COR-L47 (cell line): ENCODE measurements around the gene INSC.

ENCODE experiments used
- DNase-seq: peaks from one replicate; lab custom pipeline; 2025; lab: John Stamatoyannopoulos, UW

Gene INSC

DNA sequence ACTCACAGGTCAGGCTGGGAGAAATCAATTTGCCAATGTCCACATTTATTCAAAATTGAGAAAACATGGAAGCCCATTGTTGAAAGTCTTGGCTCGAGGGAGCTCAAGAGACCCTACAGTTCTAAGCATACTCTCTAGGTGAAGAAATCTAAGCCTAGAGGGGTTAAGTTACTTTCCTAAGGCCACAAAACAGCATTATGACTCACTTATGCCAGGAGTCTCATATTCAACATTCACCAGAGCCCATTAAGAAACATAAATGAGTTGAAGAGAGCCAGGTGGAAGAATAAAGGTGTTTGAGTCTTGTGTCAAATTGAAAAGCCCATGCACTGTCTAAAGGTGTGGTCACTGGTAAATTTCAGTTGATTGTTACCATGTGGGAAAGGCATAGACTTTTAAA lies 108.1 kb downstream of the INSC start:
- no peak for DNase-seq

DNA sequence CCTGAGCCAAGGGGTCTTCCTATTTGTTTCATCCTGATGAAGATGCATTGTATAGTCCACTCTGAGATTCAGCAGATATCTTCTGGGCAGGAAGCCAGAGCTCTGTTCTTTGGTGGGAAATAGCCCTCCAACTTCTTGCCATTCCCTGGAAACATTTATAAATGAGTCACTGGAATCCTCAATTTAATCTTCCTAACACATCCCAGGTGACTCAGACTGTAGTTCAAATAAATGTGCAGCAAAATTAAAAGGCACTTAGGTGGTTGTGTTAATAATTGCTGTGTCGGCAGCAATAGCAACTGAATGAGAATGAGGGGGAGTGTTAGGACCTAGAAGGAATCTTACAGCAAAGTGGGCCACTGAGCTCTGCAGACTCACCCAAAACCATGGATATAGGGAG lies 108.6 kb downstream of the INSC start:
- DNase-seq, result no peak

DNA sequence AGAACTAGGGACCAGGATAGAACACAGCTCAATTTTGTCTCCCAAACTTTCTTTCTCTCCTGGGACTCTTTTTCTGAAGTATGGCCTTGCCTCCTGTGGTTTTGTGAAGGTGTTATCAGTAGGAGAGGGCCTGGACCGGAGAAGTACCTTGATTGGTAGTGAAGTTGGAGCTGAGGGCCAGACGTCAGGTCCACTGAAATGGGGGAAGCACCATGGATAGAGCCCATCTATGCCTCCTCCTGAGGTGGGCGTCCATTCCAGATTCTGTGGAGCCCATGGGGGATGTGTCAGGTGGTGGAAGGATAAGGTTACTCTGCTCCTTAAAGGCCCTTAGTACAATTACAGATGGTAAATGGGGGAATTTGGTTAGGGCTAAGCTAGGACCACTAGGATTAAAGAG lies 109.7 kb downstream of the INSC start:
- no peak for DNase-seq

DNA sequence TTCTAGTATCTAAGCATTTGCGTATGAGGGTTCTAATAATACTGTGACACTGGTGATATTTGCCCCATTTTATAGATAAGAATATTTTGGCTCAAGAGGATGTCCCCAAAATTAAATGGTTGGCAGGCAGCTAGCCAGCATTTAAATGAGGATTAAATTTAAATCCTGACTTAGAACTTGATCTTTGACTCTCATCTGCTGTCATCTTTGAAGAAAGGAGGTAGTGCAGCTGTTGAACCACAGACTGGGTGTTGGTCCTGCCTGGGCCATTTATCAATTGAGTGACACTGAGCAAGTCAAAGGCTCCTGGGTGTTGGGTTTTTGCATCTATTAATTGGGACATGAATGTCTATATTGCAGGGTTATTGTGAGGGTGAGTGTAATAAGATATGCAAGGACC lies 112.3 kb downstream of the INSC start:
- DNase-seq, result no peak

DNA sequence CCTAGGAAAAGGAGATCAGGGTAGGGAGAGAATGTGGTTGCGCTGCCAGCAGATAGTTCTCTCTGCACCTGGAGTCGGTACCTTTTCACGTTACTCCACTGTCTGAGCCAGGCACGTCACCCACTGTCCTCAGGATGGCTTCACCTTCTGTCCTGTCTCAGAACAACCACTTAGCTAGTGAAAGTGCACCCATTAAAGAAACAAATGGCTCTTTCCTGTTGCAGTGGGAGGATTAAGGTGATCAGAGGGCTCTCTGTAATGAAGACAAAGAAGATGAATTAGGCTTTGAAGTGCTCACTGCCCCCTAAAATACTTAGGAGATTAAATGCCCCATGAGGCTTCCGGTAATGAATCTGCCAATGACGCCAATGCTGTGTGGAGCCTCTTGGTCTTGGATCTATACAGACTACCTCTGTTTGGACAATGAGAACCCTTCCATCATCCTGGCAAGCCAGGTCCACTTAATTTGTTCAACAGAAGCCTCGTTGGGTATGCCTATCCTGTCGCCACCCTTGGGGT lies 113.7 kb downstream of the INSC start:
- DNase-seq, result no peak

DNA sequence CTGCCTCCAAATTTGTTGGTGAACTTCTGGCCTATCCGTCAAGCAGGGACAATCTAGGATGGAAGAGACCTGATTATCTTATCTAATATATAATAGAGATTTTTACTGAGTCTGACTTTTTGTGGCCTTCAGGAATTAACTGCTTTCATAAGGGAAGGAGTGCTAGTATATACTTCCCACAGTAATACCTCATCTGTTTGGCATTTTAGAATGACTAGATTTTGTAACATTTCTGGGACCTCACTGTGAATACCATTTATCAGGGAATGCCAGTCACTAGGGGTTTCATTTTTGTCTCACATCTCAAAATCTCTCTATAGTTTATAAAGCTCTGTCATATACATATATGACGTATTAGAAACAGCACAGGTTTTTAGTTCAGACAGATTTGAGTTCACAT lies 114.3 kb downstream of the INSC start:
- no peak for DNase-seq

DNA sequence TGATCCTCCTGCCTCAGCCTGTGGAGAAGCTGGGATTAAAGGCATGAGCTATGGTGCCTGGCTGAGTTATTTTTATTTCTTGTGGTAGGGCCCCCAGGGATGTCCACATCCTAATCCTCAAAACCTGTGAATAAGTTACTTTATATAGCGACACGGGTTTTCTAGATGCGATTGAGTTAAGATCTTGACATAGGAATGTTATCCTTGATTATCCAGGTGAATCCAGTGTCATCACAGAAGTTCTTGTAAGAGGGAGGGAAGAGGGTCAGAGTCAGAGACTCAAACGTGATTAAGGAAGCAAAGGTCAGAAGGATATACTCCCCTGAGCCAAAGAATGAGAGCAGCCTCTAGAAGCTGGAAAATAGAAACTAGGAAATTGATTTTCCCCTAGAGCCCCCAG lies 117.8 kb downstream of the INSC start:
- no peak for DNase-seq

DNA sequence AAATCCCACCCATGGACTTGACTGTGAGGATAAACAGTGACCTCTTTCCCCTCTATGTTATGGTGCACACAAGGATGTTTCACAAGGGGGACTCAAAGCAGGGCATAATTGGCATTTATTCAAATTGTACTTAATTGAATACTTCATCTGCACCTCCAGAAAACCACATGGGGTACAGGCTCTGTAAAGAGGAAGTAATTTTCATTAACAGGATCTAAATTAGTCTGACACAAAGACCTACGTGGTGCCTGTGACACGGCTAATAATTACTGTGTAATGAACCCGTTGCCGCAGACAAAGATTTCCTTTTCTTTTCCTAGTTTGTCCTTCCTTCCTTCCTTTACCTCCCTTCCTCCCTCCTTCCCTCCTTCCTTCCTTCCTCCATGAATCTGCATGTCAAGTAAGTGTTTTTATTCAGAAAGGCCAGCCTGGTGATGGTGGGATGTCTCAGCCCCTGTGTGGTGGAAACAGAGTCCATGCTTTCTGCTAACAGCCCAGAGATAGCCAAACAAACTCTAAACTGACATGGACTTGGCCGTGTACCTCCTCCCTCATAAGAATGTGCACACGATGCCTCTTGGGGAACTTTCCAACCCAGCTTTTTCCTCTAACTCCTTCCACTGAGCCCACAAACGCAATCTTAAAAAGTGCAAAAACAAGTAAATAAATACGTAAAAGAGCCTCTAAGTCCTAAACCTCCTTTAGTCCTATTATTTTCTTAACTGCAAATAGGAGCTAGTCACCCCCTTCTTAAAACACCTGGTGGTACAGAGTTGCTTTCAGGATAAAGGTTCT lies 118.8 kb downstream of the INSC start:
- DNase-seq, result peak; percentile 86

DNA sequence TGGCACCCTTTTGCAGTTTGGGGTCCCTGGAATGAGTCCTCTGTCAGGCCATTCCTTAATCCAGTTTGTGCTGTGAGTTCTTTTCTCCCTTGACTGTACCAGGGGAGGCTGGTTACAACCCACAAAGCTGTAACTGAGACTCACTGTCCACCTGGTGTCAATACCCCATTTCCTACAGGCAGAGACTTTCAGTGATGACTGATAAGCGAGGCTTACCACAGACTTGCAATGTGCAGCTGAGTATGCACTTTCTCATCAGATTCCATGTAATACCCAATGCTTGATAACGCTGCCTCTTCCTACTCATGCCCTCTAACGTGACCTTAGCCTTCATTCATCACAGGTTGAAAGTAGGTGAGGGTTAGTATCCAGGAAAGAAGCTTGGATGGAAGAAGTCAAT lies 120.1 kb downstream of the INSC start:
- DNase-seq, result no peak

DNA sequence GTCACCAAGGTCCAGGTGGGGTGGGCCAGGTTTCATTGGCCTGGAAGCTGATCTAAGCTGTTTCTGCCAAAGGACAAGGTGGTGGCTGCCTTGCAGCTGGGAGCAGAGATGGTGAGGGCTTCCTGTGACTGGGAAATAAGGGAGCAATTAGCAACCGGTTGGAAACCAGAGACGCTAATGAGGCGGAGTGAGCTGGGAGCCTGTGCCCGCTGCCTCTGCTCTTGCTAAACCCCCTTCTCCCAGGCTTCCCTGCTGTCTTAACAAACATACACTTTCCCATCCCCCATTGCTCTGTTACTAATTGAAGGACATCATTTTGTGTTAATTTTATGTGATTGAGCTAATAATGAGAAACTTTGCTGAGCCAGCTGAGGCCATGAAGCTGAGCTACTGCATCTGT lies 121.8 kb downstream of the INSC start:
- peak; percentile 68 for DNase-seq

DNA sequence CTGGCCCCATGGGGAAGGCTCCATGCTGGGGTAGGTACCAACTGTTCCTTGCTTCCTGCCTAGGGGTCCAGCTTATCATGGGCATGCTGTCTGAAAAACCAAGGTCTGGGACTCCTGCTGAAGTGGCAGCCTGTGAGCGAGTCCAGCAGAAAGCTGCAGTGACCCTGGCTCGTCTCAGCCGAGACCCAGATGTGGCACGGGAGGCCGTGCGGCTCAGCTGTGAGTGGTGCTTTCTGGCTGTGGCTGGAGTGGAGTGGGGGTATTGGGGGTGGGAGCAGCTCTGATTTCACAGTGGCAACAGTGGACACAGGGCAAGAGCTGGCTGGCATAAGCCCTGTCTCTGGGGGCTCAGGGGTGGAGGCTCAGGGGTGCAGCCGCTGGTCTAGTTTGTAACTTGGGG lies 124.1 kb downstream of the INSC start:
- DNase-seq, result no peak

DNA sequence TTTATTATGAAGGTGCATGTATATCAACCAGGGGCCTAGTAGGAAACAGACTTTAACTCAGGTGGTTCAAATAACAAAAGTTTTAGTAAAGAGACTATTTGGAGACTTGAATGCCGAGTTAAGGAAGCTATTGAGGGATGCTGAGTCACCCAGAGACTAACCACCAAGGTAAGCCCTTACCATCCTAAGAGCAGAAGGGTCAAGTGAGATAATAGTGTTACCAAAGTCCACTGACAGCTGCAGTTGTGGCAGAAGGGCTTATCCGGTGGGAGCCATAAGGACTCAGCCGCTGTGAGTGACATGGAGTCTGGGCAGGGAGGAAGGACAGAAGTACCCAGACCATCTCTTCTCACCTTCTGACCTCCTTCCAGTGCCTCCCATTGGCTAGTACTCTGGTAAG lies 134.0 kb downstream of the INSC start:
- no peak for DNase-seq

DNA sequence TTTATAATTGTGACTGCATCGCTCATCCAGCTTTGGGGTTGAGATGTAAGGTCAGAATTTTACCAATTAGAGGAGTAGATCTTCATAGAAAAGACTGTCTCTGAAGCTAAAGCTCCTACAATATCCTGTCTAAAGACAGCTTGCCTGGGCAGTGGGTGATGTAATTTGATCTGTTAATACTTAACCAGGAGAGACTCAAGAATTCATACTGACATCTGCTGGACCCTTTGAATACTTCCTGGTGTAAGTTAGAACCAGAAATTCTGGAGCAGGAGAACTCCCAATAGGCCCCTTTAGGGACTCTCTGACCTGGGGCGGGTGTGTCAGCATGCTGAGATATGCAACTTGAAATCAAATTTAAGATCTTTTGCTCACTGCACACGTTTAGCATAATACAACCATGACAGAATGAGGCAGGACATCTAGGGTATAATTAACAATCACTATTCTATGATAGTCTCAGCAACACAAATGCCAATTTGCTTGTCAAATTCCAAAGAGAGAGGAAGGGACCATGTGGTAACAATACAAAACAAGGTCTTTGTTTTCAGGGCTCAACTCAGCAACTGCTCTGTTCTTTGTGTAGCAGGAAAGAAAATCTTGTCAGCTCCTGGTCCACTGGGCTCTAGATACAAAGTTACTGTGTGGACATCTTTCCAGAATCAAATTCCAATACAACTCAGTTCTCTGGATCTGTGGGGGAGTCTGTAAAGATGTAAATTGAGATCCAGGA lies 143.9 kb downstream of the INSC start:
- peak; percentile 36 for DNase-seq

DNA sequence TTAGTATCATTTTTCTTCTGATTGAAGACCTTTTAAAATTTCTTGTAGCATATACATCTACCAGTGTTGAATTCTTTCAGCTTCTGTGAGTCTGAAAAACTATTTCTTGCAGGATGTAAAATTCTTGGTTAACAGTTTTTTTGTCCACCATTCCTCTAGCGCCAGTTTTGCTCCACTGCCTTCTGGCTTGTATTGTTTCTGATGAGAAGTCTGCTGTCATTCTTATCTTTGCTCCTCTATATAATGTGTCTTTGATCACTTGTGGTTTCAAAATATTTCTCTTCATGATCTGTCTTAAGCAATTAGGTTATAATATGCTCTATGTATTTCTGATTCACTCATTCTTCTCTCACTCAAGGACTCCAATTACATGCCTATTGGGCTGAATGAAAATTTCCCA lies 152.3 kb downstream of the INSC start:
- no peak for DNase-seq

DNA sequence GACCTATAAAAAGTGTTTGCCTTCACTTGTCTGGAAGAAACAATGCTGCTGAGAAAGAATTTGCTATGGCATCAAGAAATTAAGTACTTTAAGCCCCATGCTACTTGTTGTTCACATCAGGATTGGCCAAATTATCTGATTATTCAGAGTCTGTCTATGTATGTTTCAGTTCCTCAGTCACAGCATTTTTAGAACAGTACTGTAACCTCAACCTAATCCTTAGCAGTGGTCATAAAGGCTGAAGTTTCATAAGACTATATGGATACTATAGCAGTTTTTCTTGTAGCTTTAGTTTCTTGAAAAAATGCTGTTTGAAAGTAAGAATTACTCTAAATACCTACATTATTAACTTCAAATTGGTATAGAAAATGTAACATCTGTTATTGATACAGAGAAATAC lies 153.9 kb downstream of the INSC start:
- no peak for DNase-seq

DNA sequence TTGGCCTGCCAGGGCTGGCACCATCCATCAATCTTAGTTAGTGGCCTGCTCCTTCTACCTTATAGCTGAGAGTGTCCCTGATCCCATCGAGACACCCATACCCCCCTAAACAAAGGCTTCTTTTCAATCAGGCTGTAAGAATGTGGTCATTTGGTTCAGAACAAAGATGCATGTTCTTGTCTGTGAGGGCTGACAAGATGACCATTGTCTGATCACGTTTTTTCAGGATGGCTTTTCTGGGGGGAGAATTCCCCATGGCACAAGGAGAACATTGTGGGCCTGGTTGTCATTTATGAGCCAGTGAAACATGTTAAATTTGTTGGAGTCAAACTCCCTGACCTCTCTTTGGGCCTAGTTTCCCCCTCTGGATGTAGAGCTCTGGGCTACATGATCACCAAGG lies 160.4 kb downstream of the INSC start:
- no peak for DNase-seq

DNA sequence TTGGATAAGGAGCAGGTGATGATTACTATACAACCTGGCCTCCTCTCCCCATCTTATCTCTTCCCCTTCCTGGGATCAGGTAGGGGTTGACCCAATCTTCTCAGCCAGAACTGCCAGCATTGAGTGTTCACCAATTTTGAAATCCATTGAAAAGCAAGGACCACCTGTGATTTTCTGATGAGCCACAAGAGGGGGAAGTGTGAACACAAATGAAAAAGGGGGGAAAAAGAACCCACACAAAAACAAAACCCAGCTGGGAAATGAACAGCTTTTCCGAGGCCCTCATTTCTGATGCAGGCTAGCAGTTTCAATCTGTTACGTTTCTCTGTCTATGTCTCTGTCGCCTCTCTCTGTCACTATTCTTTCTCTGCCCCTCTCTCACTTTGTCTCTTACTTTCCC lies 161.9 kb downstream of the INSC start:
- no peak for DNase-seq

DNA sequence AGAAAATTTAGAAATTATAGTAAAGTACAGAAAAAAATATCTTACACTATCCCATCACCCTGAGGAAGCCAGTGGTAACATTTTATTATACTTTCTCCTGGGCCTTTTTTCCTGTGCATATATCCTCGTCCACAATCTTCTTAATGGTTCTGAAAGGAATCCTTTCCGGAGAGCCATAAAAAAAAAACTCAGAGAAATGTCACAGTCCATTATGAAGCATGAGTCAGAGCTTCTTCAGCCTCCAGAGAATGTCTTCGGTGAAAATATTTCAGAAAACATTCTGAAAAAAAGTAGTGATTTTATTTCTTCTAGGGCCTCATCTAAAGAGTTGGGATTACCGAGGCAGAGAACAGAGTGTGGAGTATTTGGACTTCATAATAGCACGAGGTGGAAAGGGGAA lies 163.4 kb downstream of the INSC start:
- DNase-seq, result no peak

DNA sequence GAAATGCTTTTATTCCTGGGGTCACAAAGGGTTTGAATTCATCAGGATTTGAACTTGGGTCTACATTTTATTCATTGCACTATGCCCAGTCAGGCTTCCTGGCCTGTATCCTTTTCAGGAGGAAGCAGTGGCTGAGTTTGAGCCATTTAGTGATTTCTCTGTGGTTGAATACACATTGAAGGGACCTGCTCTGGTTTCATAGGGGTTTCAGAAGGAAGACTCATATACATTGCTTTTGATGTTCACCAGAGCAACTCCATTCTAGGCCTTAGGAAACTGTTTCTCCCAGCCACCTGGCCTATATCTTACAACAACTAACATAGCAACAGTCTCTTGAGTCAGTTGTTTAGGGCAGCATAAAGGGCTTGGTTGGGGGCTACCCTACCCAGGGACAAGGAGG lies 165.7 kb downstream of the INSC start:
- no peak for DNase-seq

DNA sequence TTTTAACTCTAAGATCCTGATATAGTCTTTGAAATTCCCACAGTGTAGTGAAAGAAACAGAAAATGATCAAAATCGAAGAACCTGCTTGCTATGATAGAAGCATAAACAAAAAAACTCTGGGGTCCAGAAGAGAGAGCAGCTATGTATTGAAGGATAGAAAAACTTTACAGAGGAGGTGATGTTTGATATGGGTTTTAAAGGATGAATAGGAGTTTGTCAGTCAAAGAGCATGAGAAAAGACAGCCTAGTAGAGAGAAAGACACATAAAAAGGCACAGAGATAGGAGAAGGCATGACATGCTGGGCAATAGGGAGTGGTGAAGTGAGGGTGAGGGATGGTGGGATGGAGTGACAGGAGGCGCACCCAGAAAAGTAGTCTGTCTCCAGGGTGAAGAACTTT lies 168.0 kb downstream of the INSC start:
- no peak for DNase-seq

DNA sequence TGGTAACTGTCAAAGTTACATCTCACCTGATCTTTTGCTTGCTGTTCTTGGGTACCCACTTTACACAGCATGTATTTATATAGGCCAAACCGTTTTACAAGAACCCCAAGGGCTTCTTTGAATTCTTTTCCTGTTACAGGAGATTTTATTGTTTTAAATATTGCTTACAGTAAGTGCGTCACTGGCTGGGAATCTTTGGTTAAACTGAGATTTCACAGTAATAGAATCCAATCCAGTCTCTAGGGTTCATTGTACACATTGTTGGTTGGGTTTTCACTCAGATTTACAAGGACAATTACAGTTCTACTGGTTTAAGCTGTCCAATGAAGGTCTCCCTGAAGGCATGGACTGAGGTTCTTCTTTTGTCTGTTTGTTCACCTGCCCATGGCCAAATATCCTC lies 171.7 kb downstream of the INSC start:
- DNase-seq, result no peak

DNA sequence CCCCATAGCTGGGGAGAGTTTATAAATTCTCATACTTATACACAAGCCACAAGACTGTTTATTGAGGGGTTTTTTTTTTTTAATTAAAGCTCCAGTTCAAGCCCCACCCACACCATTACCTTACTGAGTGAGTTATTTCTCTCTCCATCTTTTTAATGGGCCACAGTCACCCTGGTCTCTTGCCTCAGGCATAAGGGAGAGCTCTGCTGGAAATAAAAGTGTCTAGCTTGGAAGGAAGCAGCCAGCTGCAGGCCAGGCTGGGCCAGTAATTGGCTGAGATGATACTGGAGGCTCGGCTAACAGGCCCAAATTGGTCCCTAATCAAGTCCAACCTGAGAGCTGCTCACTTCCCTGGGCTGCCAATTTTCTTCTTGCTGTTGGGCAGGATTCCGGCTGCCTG lies 174.1 kb downstream of the INSC start:
- DNase-seq, result no peak

DNA sequence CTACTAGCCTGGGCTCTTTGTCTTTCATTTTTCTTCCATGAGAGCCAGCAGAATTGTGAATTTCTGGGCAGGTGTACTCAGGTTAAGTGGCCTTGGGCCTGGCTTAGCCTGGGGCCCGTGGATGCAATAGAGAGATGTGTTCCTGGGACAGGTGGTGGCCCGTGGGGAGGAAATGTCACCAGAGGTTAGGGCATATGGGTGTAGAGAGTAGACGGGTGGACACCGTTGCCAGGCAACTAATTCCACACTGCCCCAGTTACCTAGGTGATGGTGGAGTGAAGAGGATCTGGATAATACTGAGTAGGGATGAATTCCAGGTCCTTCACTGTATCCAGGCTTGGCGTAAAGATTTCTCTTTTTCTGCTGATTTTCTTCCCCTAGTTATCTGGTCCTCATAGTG lies 175.0 kb downstream of the INSC start:
- DNase-seq, result no peak

DNA sequence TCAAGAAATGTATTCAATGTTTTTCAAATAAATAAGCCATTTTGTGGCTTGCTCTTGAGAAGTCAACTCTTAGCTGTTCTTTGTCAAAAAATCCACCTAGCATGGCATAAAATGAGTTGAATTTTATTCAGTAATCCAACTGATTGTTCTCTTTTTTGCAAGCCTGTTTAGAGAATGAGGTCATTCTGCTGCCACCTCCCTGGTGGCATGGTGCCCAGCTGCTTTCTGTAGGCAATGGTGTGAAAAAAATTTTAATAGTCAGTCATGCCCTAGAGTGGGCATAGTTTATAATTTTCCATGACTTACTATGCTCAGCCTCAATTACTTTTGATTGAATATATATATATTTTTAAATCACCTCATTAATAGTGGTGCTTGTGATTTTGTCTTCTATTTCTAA lies 177.2 kb downstream of the INSC start:
- no peak for DNase-seq
